ENCODE data around the gene GNAO1. TPM values are rescaled to one million over a fixed set of nuclear protein-coding genes. Genes with fewer than 3 reads are reported as not detected.

GNAO1 gene
- total and polyA plus RNA-seq, 2 experiments from 2014 or later, result under 0.01 to 0.18 TPM

GRCh38 chr16:56366945-56367344 is 175.7 kb downstream of the GNAO1 start:
- no peaks in the 10 kb centered on the region for H3K9me3 ChIP-seq (ENCODE audit: low read depth)
- DNase-seq, result no peak
- no peak overlapping the region for H3K4me3 ChIP-seq
- H4K20me1 ChIP-seq (ENCODE audit: insufficient read depth), result no peaks in the 10 kb centered on the region
- WGBS, 2 experiments (ENCODE audit: low coverage in 1 of 2, low lambda C conversion rate in 2 of 2, missing lambda C conversion rate in 2 of 2), result 86 to 92% methylated on average over 9 of the region's 9 CpGs
- H3K36me3 ChIP-seq (ENCODE audit: low read depth), result peaks cover 31% of the 10 kb centered on the region; the same call in 1 of the 2 replicates
- no peak overlapping the region for H3K27ac ChIP-seq
- no peaks in the 10 kb centered on the region for H3K27me3 ChIP-seq (replicated peaks; ENCODE audit: insufficient read depth)
- H3K9me2 ChIP-seq (ENCODE audit: insufficient read depth), result no peaks in the 10 kb centered on the region
- no peak overlapping the region for H3K4me2 ChIP-seq (ENCODE audit: unreplicated experiment)
- H3K4me1 ChIP-seq (ENCODE audit: insufficient read depth), result peaks cover 16% of the 10 kb centered on the region
- no peak for TF ChIP-seq EZH2phosphoT487 (IDR thresholded peaks at IDR 0.05; ENCODE audit: insufficient read depth, low read depth)
- TF ChIP-seq EZH2 (IDR thresholded peaks at IDR 0.05; ENCODE audit: insufficient read depth, poor library complexity, severe bottlenecking), result no peak
- peaks cover 7% of the 10 kb centered on the region; the same call in 1 of the 2 replicates for H3F3A ChIP-seq (ENCODE audit: insufficient read depth)
- no peak overlapping the region for H3K9ac ChIP-seq
- peaks cover 21% of the 10 kb centered on the region for H3K79me2 ChIP-seq (ENCODE audit: insufficient read depth)
- in situ Hi-C loops (cut with MboI), result loop anchor here (25.0 kb wide), 1 partner anchor 880 kb away; the partner anchor contains the start of gene MMP2
- no peak overlapping the region for H2AFZ ChIP-seq

GRCh38 chr16:56367764-56368163 is 176.5 kb downstream of the GNAO1 start:
- Histone ChIP-seq H3K9me3 (ENCODE audit: low read depth) (no peaks in the 10 kb centered on the region), H3K27ac (no peak overlapping the region), H3K36me3 (ENCODE audit: low read depth) (peaks cover 31% of the 10 kb centered on the region; the same call in 1 of the 2 replicates), H3K4me2 (ENCODE audit: unreplicated experiment) (no peak overlapping the region), H3K9ac (no peak overlapping the region), H3K27me3 (replicated peaks; ENCODE audit: insufficient read depth) (no peaks in the 10 kb centered on the region), H3K4me3 (no peak overlapping the region), H3K9me2 (ENCODE audit: insufficient read depth) (no peaks in the 10 kb centered on the region), H3K4me1 (ENCODE audit: insufficient read depth) (peaks cover 16% of the 10 kb centered on the region), H3F3A (ENCODE audit: insufficient read depth) (peaks cover 7% of the 10 kb centered on the region; the same call in 1 of the 2 replicates), H4K20me1 (ENCODE audit: insufficient read depth) (no peaks in the 10 kb centered on the region), H3K79me2 (ENCODE audit: insufficient read depth) (peaks cover 29% of the 10 kb centered on the region), H2AFZ (no peak overlapping the region)
- TF ChIP-seq EZH2 (IDR thresholded peaks at IDR 0.05; ENCODE audit: insufficient read depth, poor library complexity, severe bottlenecking) (no peak), EZH2phosphoT487 (IDR thresholded peaks at IDR 0.05; ENCODE audit: insufficient read depth, low read depth) (no peak)
- in situ Hi-C loops (cut with MboI), result loop anchor here (25.0 kb wide), 1 partner anchor 880 kb away; the partner anchor contains the start of gene MMP2
- WGBS, 2 experiments (ENCODE audit: low coverage in 1 of 2, low lambda C conversion rate in 2 of 2, missing lambda C conversion rate in 2 of 2), result 97 to 99% methylated on average over 6 of the region's 6 CpGs
- no peak for DNase-seq

GRCh38 chr16:56368545-56368944 is 177.3 kb downstream of the GNAO1 start:
- peaks cover 16% of the 10 kb centered on the region for H3K4me1 ChIP-seq (ENCODE audit: insufficient read depth)
- H3K9me3 ChIP-seq (ENCODE audit: low read depth), result no peaks in the 10 kb centered on the region
- no peak overlapping the region for H3K27ac ChIP-seq
- no peak overlapping the region for H3K4me3 ChIP-seq
- peaks cover 37% of the 10 kb centered on the region for H3K79me2 ChIP-seq (ENCODE audit: insufficient read depth)
- H2AFZ ChIP-seq, result no peak overlapping the region
- no peak for DNase-seq
- no peaks in the 10 kb centered on the region for H4K20me1 ChIP-seq (ENCODE audit: insufficient read depth)
- no peaks in the 10 kb centered on the region for H3K27me3 ChIP-seq (replicated peaks; ENCODE audit: insufficient read depth)
- no peak for TF ChIP-seq EZH2phosphoT487 (IDR thresholded peaks at IDR 0.05; ENCODE audit: insufficient read depth, low read depth)
- TF ChIP-seq EZH2 (IDR thresholded peaks at IDR 0.05; ENCODE audit: insufficient read depth, poor library complexity, severe bottlenecking), result no peak
- no peak overlapping the region for H3K4me2 ChIP-seq (ENCODE audit: unreplicated experiment)
- in situ Hi-C loops (cut with MboI), result loop anchor here (25.0 kb wide), 1 partner anchor 881 kb away; the partner anchor contains the start of gene MMP2
- H3K9me2 ChIP-seq (ENCODE audit: insufficient read depth), result no peaks in the 10 kb centered on the region
- H3F3A ChIP-seq (ENCODE audit: insufficient read depth), result peaks cover 7% of the 10 kb centered on the region; the same call in 1 of the 2 replicates
- WGBS, 2 experiments (ENCODE audit: low coverage in 1 of 2, low lambda C conversion rate in 2 of 2, missing lambda C conversion rate in 2 of 2), result 93 to 98% methylated on average over 2 of the region's 2 CpGs
- no peak overlapping the region for H3K9ac ChIP-seq
- H3K36me3 ChIP-seq (ENCODE audit: low read depth), result peaks cover 31% of the 10 kb centered on the region; the same call in 1 of the 2 replicates

DNA sequence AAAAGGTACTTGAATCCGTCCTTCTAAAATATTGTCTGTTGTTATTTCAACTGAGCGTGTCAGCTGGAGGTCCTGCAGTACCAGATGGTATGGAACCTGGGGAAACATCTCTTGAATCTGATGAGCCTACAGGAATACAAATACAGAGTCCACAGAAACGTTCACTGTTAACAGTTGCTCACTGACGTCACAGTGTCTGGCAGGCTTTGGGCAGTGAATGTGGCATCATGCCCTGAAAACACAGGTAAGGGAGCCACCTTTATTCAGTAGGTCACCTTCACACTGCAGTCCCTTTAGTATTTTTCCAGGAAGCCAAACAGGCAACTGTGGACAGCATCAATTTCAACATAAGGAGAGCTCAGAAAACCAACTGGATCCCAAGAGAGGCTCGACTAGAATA is 177.9 kb downstream of the GNAO1 start:
- DNase-seq, result no peak
- H3K9me3 ChIP-seq (ENCODE audit: low read depth), result no peaks in the 10 kb centered on the region
- WGBS, 2 experiments (ENCODE audit: low coverage in 1 of 2, low lambda C conversion rate in 2 of 2, missing lambda C conversion rate in 2 of 2), result 97 to 98% methylated on average over 5 of the region's 5 CpGs
- H3K27me3 ChIP-seq (replicated peaks; ENCODE audit: insufficient read depth), result no peaks in the 10 kb centered on the region
- no peak overlapping the region for H3K4me2 ChIP-seq (ENCODE audit: unreplicated experiment)
- peaks cover 43% of the 10 kb centered on the region for H3K79me2 ChIP-seq (ENCODE audit: insufficient read depth)
- H3K4me1 ChIP-seq (ENCODE audit: insufficient read depth), result peaks cover 16% of the 10 kb centered on the region
- H3K9ac ChIP-seq, result no peak overlapping the region
- H3K4me3 ChIP-seq, result no peak overlapping the region
- in situ Hi-C loops (cut with MboI), result loop anchor here (25.0 kb wide), 1 partner anchor 882 kb away; the partner anchor contains the start of gene MMP2
- H3K36me3 ChIP-seq (ENCODE audit: low read depth), result peaks cover 31% of the 10 kb centered on the region; the same call in 1 of the 2 replicates
- H3K9me2 ChIP-seq (ENCODE audit: insufficient read depth), result no peaks in the 10 kb centered on the region
- H4K20me1 ChIP-seq (ENCODE audit: insufficient read depth), result no peaks in the 10 kb centered on the region
- H3K27ac ChIP-seq, result no peak overlapping the region
- peaks cover 7% of the 10 kb centered on the region; the same call in 1 of the 2 replicates for H3F3A ChIP-seq (ENCODE audit: insufficient read depth)
- H2AFZ ChIP-seq, result no peak overlapping the region
- TF ChIP-seq EZH2phosphoT487 (IDR thresholded peaks at IDR 0.05; ENCODE audit: insufficient read depth, low read depth) (no peak), EZH2 (IDR thresholded peaks at IDR 0.05; ENCODE audit: insufficient read depth, poor library complexity, severe bottlenecking) (no peak)
